Measurements from ENCODE around the gene ARAP1.

ARAP1 gene

DNA sequence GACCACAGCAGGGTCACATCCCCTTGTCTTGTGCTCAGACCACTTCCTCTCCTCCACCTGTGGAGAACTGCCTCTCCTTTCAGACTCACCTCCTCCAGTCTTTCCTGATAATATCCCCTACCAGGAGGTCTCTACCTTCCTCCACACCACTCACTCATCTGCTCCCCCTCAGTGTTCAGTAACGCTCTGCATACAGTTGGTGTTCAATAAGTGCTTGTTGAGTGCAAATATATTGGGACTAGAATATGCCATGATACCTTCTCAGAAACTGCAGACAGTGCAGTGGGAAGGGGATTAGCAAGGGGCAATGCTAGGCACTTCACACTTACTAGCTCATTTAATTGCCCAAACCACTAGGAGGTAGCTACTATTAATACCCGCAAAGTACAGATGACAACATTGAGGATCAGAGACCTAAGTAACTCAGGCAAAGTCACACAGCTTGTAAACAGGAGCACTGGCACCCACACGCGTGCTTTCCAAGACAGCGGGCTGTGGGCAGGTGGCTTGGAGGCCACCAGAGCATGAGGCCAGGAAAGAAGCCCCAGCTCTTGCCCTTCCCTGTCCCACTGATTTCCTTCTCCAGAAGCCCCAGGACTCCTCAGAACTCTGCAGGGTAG, 69.9 kb downstream of the ARAP1 start:
- DNase-seq (ENCODE audit: low spot score), result no peak

GRCh38 chr11:72681226-72682153, 70.7 kb downstream of the ARAP1 start:
- DNase-seq (ENCODE audit: low spot score), result no peak

DNA sequence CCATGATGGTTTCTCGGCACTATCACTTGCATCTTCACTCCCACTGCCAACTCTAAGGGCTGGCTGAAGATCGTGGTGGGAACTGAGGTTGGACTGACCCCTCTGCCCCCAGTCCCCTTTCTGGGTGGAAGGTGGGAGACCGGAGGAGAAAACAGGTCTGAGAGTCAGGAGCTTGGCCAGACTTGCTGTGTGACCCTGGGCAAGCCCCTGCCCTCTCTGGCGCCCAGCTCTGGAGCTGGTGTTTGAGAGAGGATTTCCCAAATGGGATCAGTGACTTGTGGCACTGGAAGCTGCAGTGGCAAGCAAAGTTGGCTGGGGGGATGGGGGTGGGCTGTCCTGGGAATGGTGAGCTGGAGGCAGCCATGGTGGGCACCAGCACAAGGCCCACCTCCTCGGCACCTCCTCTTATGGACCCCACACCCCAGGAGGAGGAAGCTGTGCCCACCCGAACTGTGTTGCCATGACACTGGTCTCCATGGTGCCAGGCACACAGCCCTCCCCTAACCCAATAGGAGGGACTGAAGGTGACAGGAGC, 71.5 kb downstream of the ARAP1 start:
- DNase-seq (ENCODE audit: low spot score), result no peak

- no peak for DNase-seq (ENCODE audit: low spot score)
These were observed 72.3 kb downstream of the ARAP1 start for GRCh38 chr11:72679869-72680268.

DNA sequence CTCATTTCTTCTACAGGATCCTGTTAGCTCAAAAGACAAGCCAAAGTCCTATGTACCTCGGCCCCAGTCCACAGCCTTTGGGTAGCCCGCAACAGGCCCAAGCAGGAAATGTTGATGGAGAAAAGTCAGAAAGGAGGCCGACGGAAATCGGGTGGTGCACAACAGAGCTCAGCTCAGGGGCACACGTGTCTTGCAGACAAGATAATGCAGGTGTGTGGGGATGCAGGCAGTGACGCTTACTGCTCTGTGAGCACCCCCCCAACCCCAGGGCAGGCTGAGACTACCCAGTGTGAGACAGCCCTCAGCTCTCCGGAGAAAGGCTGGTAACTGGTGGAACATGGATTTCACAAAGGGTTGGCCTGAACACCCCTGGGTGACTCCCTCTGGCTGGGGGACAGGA, 73.7 kb downstream of the ARAP1 start:
- DNase-seq (ENCODE audit: low spot score), result no peak

DNA sequence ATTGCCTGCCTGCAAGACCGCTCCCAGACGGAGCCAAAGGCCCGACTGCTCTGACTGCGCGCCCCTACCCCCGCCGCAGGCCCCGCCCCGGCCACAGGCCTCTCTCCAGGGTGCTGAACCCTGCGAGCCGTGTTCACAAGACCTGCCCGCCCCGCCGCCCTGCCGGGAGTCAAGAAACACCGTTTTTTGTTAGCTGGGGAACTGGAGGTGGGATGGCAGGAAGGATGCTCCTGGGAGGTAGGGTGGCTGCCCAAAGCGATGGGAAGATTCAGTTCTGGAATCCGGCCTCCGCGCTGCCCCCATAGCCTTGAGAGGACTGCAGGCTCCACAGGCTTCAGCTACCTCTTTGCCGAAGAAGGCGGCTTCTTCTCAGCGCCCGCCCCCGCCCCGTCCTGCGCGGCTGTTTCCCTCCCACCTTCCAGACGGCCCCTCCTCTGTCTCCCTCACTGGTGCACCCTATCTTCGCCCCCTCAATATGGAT, 75.3 kb downstream of the ARAP1 start:
- DNase-seq (ENCODE audit: low spot score), result peak; percentile 65

DNA sequence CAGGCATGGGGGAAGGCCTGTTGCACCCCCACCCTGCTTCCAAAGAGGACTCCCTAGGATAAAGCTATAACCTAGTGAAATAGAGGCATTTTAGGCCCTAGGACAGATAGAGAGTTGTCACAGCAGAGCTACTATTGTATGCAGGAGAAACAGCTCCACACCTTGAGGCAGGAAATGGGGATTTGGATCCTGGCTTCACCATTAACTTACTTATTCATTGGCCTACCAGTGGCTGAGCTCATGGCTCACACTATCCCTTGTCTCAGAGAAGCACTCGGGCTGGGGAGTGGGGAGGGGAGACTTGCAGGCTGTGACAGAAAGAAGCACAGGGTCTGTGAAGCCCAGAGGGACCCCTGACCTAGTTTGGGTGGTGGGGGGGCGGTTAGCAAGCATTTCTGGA, 77.0 kb downstream of the ARAP1 start:
- no peak for DNase-seq (ENCODE audit: low spot score)

DNA sequence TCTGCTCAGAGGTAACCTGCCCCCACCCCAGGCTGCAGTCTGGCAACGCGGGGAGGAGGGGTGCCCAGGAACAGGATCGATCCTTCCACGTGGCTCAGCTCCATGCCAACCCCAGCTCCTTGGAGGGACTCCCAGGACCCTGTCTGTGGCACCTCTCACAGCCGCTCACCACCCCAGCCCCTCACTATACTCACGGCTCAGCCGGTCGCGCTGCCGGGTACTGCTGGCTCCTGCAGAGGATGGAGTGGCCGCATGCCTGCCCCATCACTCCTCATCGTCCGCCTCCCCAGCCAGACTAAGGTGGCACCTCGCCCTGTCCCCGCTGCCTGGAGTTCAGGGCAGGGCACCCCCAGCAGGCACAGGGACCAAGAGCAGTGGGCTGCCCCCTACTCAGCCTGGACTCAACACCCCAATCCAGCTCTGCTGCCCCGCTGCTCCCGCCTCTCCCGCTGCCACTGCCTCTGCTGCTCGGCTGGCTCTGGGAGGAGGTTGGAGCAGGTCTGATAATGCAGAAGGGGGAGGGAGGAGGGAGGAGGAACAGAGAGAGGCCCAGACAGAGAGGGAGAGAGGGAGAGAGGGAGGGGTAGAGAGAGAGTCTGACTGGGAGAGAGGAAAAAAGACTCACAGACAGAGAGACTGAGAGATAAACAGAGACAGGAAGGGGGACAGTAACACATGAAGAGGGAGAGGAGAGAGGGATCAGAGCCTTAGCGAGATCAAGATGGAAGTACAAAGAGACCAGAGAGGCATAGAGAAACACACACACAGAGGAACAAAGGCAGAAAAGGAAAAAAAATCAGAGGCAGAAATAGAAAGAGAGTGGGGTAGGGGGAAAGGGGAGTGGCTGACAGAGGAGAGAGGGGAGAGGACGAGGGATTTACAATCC, 78.0 kb downstream of the ARAP1 start, which contains the start of gene PDE2A:
TSS of gene PDE2A (minus strand) at position 480 of the 886 bp plus-strand sequence. CDS start at position 265, 215 bp downstream.
- DNase-seq (ENCODE audit: low spot score), result no peak

DNA sequence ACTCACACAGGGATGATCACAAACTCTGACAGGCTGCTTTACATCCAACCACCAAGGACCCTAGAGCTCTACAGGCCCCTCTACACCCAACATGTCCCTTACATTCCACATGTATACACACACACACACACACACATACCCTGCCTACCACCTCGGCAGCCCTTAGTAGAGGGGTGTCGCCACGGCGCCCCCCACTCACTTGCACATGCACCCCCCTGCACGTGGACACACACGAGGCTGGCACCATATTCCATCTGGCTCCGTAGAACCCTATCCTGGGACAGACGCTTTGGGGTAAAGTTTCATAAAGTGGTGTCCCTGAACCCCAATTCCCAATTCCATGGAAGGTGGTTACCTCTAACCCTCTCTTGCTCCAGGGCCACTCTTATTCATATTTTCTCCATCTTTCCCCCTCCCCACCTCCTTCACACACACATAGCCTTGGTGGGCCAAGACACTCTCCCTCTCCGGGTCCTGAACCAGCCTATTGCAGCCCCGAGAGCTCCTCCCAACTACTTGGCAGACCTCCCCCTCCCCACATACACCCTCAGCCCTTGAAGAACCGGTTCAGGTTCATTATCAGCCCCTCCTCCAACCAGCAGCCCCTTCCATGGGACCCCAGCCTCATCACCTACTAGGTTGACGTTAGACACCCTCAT, 78.8 kb downstream of the ARAP1 start:
- DNase-seq (ENCODE audit: low spot score), result no peak

- no peak for DNase-seq (ENCODE audit: low spot score)
These were observed 79.5 kb downstream of the ARAP1 start for GRCh38 chr11:72672597-72673238.

GRCh38 chr11:72671152-72672099, 80.8 kb downstream of the ARAP1 start:
- DNase-seq (ENCODE audit: low spot score), result no peak

DNA sequence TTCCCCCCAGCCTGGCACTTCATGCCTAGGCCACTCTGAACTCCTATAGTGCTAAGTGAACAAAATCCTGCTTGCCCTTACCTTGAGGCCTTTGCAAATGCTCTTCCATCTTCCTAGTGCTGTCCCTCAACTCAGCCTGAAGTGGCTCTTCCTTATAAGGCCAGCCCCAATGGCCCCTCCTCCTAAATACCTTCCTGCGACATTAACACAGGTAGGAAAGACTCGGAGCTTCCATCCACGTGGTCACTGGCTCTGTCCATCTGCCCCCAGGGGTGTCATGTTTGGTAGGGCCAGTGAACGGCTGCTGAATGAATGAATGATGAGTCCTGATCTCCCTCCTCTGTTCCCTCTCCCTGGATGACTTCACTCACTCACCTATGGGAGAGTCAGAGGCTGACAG, 82.2 kb downstream of the ARAP1 start:
- no peak for DNase-seq (ENCODE audit: low spot score)

DNA sequence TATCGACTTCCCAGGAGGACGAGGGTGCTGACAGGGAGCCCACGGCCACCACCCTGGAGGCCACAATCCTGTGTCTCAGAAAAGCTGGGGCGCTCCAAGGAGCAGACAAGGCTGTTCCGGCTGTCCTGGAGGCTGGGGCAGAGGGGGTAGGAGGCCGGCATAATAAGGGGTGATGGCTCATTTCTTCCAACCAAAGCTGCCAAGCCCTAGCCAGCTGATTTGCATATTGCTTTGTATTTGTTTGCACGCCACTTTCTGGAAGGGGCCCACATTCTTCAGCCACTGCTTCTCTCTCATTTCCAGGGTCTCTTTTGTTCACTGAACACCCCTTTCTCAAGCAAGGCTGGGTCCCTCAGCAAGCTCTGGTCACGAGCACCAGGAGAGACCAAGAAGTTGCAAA, 82.7 kb downstream of the ARAP1 start:
- DNase-seq (ENCODE audit: low spot score), result no peak

- DNase-seq (ENCODE audit: low spot score), result peak; percentile 39
These were observed 83.4 kb downstream of the ARAP1 start for GRCh38 chr11:72668629-72669347.

GRCh38 chr11:72665911-72666472, 86.2 kb downstream of the ARAP1 start:
- no peak for DNase-seq (ENCODE audit: low spot score)

GRCh38 chr11:72662036-72662435, 90.2 kb downstream of the ARAP1 start:
- DNase-seq (ENCODE audit: low spot score), result no peak

GRCh38 chr11:72661486-72661885, 90.7 kb downstream of the ARAP1 start:
- DNase-seq (ENCODE audit: low spot score), result no peak

DNA sequence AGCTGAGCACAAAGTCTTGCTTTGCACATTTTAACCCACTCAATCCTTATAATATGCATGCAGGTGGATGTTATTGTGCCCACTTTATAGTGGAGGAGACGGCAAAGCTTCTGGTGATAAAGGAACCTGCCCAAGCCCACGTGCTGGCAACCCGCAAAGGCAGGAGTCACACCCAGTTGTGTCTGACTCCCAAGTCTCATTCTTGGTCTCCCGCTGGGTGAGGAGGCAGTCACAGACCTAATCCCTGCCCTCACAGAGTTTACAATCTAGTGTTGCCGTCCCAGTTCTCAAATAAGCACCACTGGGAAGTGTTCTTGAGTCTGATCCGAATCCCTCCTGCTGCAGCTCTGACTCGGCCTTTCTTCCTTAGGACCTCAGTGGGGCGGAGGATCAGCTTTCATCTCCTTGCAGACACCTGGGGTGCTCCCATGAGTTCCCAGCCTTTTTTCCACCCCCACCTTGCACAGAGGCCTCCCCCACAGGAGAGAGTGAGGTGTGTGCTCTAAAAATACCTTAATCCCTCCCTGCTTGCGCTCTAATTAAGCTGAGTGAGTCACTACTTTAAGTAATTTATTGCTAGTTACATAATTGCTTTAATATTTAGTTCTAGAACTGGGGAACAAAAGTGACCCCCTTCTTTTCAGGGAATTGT, 93.1 kb downstream of the ARAP1 start:
- no peak for DNase-seq (ENCODE audit: low spot score)
